Measurements from ENCODE around the gene ABTB2.

GRCh38 chr11:34348096-34348495 is 9.7 kb downstream of the ABTB2 start:
- no peak for TF ChIP-seq POLR2AphosphoS5 (IDR thresholded peaks at IDR 0.05; ENCODE audit: low read depth, low read length)
- no peak for TF ChIP-seq CTCF (IDR thresholded peaks at IDR 0.05)
- no peak for TF ChIP-seq PBX3 (IDR thresholded peaks at IDR 0.05)
- no peak for TF ChIP-seq TEAD4 (IDR thresholded peaks at IDR 0.05; ENCODE audit: borderline replicate concordance, insufficient read depth)
- TF ChIP-seq SIN3A (IDR thresholded peaks at IDR 0.05; ENCODE audit: borderline replicate concordance, low read depth, low read length), result no peak

Measured in SK-N-SH (cell line).